Measurements from ENCODE around the gene SRP19. TPM values are rescaled to one million over a fixed set of nuclear protein-coding genes. Genes with fewer than 3 reads are reported as not detected.
"Not testable (repeated sequence)": the region's sequence is repeated elsewhere in the genome, so short reads cannot be mapped to it uniquely, and the experiment has no call there.

Gene SRP19
- total RNA-seq, 1 donor, result 63.2 TPM

DNA sequence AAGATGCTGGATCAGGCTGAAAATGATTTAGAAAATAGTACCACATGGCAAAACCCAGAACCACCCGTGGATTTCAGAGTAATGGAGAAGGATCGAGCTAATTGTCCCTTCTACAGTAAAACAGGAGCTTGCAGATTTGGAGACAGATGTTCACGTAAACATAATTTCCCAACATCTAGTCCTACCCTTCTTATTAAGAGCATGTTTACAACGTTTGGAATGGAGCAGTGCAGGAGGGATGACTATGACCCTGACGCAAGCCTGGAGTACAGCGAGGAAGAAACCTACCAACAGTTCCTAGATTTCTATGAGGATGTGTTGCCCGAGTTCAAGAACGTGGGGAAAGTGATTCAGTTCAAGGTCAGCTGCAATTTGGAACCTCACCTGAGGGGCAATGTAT is 31.0 kb downstream of the SRP19 start:
- H3K4me1 ChIP-seq (ENCODE audit: insufficient read depth, low read length); H3K9me3 ChIP-seq (ENCODE audit: low read depth, low read length); H3K4me3 ChIP-seq (ENCODE audit: low read length); H3K27me3 ChIP-seq (ENCODE audit: insufficient read depth, low read length): not testable (repeated sequence)

DNA sequence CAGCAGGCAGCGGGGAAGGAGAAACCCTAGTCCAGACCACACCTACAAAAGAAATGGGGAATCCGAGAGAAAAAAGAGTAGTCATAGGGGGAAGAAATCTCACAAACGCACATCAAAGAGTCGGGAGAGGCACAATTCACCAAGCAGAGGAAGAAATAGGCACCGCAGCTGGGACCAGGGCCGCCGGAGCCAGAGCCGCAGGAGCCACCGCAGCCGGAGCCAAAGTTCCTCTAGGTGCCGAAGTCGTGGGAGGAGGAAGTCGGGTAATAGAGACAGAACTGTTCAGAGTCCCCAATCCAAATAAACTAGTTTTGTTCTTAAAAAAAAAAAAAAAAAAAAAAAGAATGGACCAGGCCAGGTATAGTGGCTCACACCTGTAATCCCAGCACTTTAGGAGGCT is 31.7 kb downstream of the SRP19 start:
- no peaks in the 10 kb centered on the region for H3K27me3 ChIP-seq (ENCODE audit: insufficient read depth, low read length)
- no peaks in the 10 kb centered on the region for H3K9me3 ChIP-seq (ENCODE audit: low read depth, low read length)
- H3K4me1 ChIP-seq (ENCODE audit: insufficient read depth, low read length), result no peaks in the 10 kb centered on the region
- H3K4me3 ChIP-seq (ENCODE audit: low read length), result no peak overlapping the region

DNA sequence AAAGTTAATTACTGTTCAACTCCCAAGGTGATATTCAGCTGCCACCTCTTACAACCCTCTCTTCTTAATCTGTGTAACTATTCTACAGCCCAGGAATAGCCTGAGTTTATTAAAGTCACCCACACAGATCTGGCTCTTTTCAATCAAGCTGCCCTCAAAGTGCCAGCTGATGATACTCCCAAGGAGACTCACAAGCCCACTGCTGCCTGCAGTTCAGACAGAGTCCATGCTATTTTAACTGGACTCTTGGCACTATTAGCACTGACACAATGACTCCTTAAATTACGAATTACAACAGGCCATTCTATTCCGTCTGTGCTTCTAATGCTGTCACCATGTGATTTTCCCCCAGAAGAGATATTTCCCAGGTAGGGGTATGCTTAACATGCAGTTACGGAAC is 34.6 kb downstream of the SRP19 start:
- Histone ChIP-seq H3K4me3 (ENCODE audit: low read length) (no peak overlapping the region), H3K9me3 (ENCODE audit: low read depth, low read length) (no peaks in the 10 kb centered on the region), H3K4me1 (ENCODE audit: insufficient read depth, low read length) (no peaks in the 10 kb centered on the region), H3K27me3 (ENCODE audit: insufficient read depth, low read length) (no peaks in the 10 kb centered on the region)

DNA sequence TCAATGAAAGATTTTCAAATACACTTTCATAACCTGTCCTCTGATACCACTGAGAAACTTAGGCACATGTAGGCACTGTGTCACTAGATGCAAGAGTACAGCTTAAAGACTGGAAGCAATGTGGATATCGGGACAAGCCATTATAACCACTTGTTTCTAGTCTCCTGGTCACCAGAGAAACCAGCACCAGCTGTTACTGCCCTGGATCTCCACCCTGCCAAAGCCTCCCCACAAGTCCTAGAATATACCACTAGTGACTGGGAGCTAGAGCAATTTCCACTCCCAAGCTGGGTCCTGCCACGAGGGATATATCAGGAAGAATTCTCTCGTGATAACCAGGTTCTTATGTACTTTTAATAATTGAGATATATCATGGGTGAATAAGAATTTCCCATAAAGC is 41.5 kb downstream of the SRP19 start:
- Histone ChIP-seq H3K4me1 (ENCODE audit: insufficient read depth, low read length) (peaks cover 8% of the 10 kb centered on the region), H3K9me3 (ENCODE audit: low read depth, low read length) (no peaks in the 10 kb centered on the region), H3K27me3 (ENCODE audit: insufficient read depth, low read length) (no peaks in the 10 kb centered on the region), H3K4me3 (ENCODE audit: low read length) (no peak overlapping the region)

DNA sequence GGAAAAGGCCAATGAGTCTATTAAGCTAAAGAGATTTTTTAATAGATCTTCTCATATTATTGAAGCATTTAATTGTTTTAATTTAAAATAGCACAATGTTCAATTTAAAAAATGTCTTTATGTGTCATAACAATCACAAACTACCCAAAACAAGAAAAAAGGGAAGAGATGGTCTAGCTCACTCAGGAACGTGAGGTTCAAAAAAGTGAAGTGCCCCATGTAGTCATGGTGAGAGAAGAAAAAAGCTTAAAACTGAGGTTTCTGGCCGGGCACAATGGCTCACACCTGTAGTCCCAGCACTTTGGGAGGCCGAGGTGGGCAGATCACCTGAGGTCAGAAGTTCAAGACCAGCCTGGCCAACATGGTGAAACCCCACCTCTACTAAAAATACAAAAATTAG is 43.9 kb downstream of the SRP19 start:
- not testable (repeated sequence) for H3K9me3 ChIP-seq (ENCODE audit: low read depth, low read length); H3K27me3 ChIP-seq (ENCODE audit: insufficient read depth, low read length); H3K4me3 ChIP-seq (ENCODE audit: low read length); H3K4me1 ChIP-seq (ENCODE audit: insufficient read depth, low read length)

DNA sequence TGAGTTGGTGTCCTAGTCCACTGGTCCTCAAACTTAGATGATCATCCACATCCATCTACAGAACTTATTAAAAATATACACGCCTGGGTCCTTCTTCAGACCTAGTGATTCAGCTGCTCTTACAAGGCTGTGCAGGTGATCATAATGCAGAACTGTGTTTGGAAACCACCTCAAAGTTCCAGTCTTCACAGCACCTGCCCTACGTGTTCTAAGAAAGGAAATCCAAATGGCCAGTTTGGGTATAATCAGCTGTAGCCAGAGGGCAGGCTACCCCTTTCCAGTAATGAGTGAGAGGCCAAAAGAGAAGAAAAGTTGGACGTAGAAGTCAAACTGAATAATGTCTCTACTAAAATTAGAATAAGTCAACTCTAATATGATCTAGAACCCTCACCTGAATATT is 45.5 kb downstream of the SRP19 start:
- no peak overlapping the region for H3K4me3 ChIP-seq (ENCODE audit: low read length)
- H3K27me3 ChIP-seq (ENCODE audit: insufficient read depth, low read length), result no peaks in the 10 kb centered on the region
- peaks cover 8% of the 10 kb centered on the region for H3K4me1 ChIP-seq (ENCODE audit: insufficient read depth, low read length)
- no peaks in the 10 kb centered on the region for H3K9me3 ChIP-seq (ENCODE audit: low read depth, low read length)

DNA sequence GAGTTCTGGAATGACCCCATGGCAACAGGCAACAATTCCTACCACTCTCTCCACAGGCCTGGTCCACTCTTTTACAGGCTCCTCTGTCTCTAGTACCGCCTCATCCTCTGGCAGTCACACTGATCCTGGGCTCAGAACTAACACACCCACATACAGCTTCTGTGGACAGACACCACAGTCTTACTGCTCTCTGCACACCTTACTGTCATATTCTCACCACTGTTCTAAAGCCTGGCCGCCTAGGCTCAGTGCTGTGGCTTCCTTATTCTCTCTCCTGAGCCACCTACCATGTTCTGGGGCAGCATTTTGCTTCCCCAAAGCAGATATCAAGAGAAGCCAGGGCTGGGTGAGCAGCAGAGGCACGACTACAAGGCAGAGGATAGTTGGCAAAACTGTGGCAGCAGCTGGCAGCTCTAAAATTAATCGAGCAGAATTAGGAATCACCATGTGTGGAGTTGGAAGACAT is 46.1 kb downstream of the SRP19 start:
- H3K9me3 ChIP-seq (ENCODE audit: low read depth, low read length), result no peaks in the 10 kb centered on the region
- H3K4me1 ChIP-seq (ENCODE audit: insufficient read depth, low read length), result peaks cover 8% of the 10 kb centered on the region
- H3K4me3 ChIP-seq (ENCODE audit: low read length), result no peak overlapping the region
- no peaks in the 10 kb centered on the region for H3K27me3 ChIP-seq (ENCODE audit: insufficient read depth, low read length)

DNA sequence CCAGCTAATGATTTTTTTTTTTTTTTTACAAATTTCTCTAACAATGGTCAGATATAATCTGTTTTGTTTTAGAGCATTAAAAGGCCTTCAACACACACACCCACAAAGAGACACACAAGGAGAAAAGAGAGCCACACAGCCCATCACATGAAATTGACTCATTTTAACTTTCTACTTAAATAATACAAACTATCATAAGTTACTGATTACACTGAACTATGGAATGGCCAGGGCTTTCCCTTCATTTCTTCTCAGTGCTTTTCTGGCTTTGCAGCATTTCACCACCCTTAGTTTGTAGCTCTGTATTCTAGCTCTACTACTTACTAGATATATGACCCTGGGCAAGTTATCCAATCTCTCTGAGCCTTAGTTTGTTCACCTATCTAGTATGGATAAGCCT is 47.8 kb downstream of the SRP19 start:
- Histone ChIP-seq H3K4me1 (ENCODE audit: insufficient read depth, low read length) (peaks cover 18% of the 10 kb centered on the region), H3K27me3 (ENCODE audit: insufficient read depth, low read length) (no peaks in the 10 kb centered on the region), H3K9me3 (ENCODE audit: low read depth, low read length) (no peaks in the 10 kb centered on the region), H3K4me3 (ENCODE audit: low read length) (no peak overlapping the region)

DNA sequence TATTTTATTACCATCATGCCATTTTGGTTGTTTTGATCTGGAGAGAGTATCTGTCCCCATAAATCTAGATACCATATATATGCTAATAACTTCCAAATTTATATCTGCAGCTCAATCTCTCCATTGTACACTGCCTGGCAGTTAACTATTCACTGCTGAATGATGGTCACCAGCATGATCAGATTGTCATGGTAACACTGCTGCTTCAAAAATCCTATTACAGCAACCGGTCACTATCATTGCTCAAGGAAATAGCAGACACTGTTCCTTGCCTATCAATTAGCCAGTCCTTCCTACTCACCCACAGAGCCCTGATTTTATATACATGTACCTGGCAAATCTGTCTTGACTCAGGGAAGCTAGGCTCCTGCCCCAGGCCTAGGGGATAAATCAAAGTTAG is 49.4 kb downstream of the SRP19 start:
- Histone ChIP-seq H3K4me3 (ENCODE audit: low read length) (no peak overlapping the region), H3K4me1 (ENCODE audit: insufficient read depth, low read length) (peaks cover 13% of the 10 kb centered on the region), H3K27me3 (ENCODE audit: insufficient read depth, low read length) (no peaks in the 10 kb centered on the region), H3K9me3 (ENCODE audit: low read depth, low read length) (no peaks in the 10 kb centered on the region)

DNA sequence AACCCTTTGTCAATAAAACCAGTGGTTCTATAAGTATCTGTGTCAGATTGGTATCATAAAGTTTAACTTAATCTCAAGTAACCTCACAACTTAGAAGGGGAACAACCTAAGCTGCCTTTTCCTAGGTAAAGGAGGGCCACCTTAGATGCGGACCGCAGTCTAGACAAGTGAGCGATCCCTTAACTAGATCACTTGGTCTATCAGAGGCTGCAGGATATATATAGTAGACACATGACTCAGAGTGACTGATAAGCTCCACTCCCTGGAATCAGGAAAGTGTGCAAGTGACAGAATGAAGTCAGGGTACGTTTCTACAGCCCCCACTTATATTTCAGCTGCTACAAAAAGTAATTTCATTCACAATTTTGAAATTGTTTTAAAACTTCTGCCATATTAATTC is 53.5 kb downstream of the SRP19 start:
- Histone ChIP-seq H3K9me3 (ENCODE audit: low read depth, low read length) (no peaks in the 10 kb centered on the region), H3K4me3 (ENCODE audit: low read length) (no peak overlapping the region), H3K27me3 (ENCODE audit: insufficient read depth, low read length) (no peaks in the 10 kb centered on the region), H3K4me1 (ENCODE audit: insufficient read depth, low read length) (peaks cover 42% of the 10 kb centered on the region)

DNA sequence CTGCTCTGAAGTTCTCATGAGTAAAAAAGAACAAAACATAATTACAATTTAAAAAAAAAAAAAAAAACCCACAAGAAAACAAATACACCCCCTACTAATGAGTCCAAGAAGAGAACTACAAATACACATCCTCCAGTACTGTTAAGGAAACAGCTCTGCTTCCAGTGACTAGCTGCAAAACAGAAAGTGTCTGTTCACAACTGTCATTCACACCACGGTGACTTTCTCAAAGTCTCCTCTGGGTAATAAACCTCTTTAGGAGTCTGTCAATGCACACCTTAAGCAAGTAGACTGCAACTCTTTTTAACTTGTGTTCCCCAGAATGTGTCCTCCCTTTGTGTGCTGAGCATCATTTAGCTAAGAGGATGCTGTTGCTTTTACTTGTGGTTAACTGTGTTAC is 54.7 kb downstream of the SRP19 start:
- Histone ChIP-seq H3K4me1 (ENCODE audit: insufficient read depth, low read length) (peaks cover 53% of the 10 kb centered on the region), H3K27me3 (ENCODE audit: insufficient read depth, low read length) (no peaks in the 10 kb centered on the region), H3K9me3 (ENCODE audit: low read depth, low read length) (no peaks in the 10 kb centered on the region), H3K4me3 (ENCODE audit: low read length) (no peak overlapping the region)

DNA sequence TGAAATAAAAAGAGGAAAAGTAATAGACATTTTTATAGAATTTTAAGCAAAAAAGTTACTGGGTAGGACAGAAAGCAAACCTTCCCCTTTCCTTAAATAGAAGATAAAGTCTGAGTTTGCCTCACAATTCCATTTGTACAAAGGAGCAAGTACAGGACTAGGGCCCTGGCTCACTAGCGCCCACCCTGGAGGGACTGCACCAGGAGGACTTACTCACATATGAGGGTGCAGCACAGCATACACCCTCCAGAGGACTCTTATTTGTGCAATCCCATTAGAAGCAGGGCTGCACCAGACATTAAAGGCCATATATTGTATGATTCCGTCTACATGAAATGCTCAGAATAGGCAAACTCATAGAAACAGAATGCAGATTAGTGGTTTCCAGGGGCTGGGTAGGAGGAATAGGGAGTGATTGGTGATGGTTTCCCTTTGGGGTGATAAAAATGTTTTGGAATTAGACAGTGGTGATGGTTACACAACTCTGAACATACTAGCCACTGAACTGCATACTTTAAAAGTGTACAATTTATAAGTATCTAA is 56.4 kb downstream of the SRP19 start:
- H3K9me3 ChIP-seq (ENCODE audit: low read depth, low read length), result no peaks in the 10 kb centered on the region
- H3K4me1 ChIP-seq (ENCODE audit: insufficient read depth, low read length), result peaks cover 59% of the 10 kb centered on the region
- H3K27me3 ChIP-seq (ENCODE audit: insufficient read depth, low read length), result no peaks in the 10 kb centered on the region
- no peak overlapping the region for H3K4me3 ChIP-seq (ENCODE audit: low read length)

DNA sequence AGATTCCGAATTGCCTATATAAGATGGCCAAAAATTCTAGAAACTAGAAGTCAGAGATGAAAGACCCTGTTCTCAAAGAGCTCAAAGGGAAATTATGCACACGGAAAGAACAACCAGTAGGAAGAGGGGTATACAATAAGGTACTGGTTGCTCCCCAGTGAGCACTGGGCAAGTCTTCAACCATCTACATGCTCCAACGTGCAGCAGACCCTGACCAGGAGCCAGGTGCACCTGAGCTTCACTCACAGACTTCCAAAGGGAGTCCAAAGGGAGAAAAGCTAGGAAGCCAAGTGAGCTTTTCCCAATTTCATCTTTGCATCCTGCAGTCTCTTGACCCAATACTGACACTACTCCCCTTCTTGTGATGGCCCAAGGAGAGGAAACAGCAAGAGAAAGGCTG is 57.0 kb downstream of the SRP19 start:
- peaks cover 62% of the 10 kb centered on the region for H3K4me1 ChIP-seq (ENCODE audit: insufficient read depth, low read length)
- H3K9me3 ChIP-seq (ENCODE audit: low read depth, low read length), result no peaks in the 10 kb centered on the region
- H3K4me3 ChIP-seq (ENCODE audit: low read length), result no peak overlapping the region
- H3K27me3 ChIP-seq (ENCODE audit: insufficient read depth, low read length), result no peaks in the 10 kb centered on the region

DNA sequence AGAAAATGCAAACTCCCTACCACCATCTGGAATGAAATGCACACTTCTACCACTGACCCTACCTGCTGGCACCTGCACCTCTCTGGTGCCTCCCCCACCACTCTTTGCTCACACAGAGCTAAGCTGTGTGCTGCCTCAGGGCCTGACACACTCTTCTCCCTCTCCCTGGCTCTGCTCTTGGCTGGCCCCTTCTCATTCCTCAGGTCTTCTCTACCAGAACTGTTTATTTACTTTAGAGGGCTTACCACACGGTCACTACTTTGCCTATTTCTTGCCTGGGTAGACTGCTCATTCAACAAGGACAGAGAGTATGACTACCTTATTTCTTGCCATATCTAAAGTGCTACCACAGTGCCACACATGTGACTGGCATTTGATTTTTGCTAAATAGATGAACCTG is 57.6 kb downstream of the SRP19 start:
- peaks cover 62% of the 10 kb centered on the region for H3K4me1 ChIP-seq (ENCODE audit: insufficient read depth, low read length)
- H3K9me3 ChIP-seq (ENCODE audit: low read depth, low read length), result no peaks in the 10 kb centered on the region
- H3K27me3 ChIP-seq (ENCODE audit: insufficient read depth, low read length), result no peaks in the 10 kb centered on the region
- H3K4me3 ChIP-seq (ENCODE audit: low read length), result no peak overlapping the region

All from mononuclear cell (primary cell).